ENCODE results near the gene PRR19.

The PRR19 gene

GRCh38 chr19:42303876-42304275 lies 1.9 kb downstream of the PRR19 start:
- TF ChIP-seq FOXP2 (optimal IDR thresholded peaks at IDR 0.05; ENCODE audit: borderline replicate concordance, extremely low read depth, extremely low read length, insufficient read depth) (no peak), SIN3A (IDR thresholded peaks at IDR 0.05; ENCODE audit: borderline replicate concordance, insufficient read depth, low read length) (no peak), REST (IDR thresholded peaks at IDR 0.05; ENCODE audit: insufficient read depth in 1 of 2, low read depth in 2 of 2, low read length in 2 of 2) (no peak), POLR2AphosphoS5 (IDR thresholded peaks at IDR 0.05; ENCODE audit: low read depth, low read length) (no peak), TAF1 (IDR thresholded peaks at IDR 0.05; ENCODE audit: borderline replicate concordance, insufficient read depth, low read length) (no peak)

GRCh38 chr19:42306646-42307045 lies 4.7 kb downstream of the PRR19 start:
- TF ChIP-seq POLR2AphosphoS5 (IDR thresholded peaks at IDR 0.05; ENCODE audit: low read depth, low read length): no peak
- no peak for TF ChIP-seq SIN3A (IDR thresholded peaks at IDR 0.05; ENCODE audit: borderline replicate concordance, insufficient read depth, low read length)
- no peak for TF ChIP-seq FOXP2 (optimal IDR thresholded peaks at IDR 0.05; ENCODE audit: borderline replicate concordance, extremely low read depth, extremely low read length, insufficient read depth)
- TF ChIP-seq TAF1 (IDR thresholded peaks at IDR 0.05; ENCODE audit: borderline replicate concordance, insufficient read depth, low read length): no peak
- TF ChIP-seq REST (IDR thresholded peaks at IDR 0.05; ENCODE audit: insufficient read depth in 1 of 2, low read depth in 2 of 2, low read length in 2 of 2): no peak

- no peak for TF ChIP-seq POLR2AphosphoS5 (IDR thresholded peaks at IDR 0.05; ENCODE audit: low read depth, low read length)
- no peak for TF ChIP-seq SIN3A (IDR thresholded peaks at IDR 0.05; ENCODE audit: borderline replicate concordance, insufficient read depth, low read length)
- TF ChIP-seq FOXP2 (optimal IDR thresholded peaks at IDR 0.05; ENCODE audit: borderline replicate concordance, extremely low read depth, extremely low read length, insufficient read depth): no peak
- TF ChIP-seq TAF1 (IDR thresholded peaks at IDR 0.05; ENCODE audit: borderline replicate concordance, insufficient read depth, low read length): no peak
- no peak for TF ChIP-seq REST (IDR thresholded peaks at IDR 0.05; ENCODE audit: insufficient read depth in 1 of 2, low read depth in 2 of 2, low read length in 2 of 2)
These were observed 7.8 kb downstream of the PRR19 start for GRCh38 chr19:42309686-42310085.

GRCh38 chr19:42311657-42312056 lies 9.7 kb downstream of the PRR19 start:
- TF ChIP-seq FOXP2 (optimal IDR thresholded peaks at IDR 0.05; ENCODE audit: borderline replicate concordance, extremely low read depth, extremely low read length, insufficient read depth) (no peak), POLR2AphosphoS5 (IDR thresholded peaks at IDR 0.05; ENCODE audit: low read depth, low read length) (no peak), SIN3A (IDR thresholded peaks at IDR 0.05; ENCODE audit: borderline replicate concordance, insufficient read depth, low read length) (no peak), TAF1 (IDR thresholded peaks at IDR 0.05; ENCODE audit: borderline replicate concordance, insufficient read depth, low read length) (no peak), REST (IDR thresholded peaks at IDR 0.05; ENCODE audit: insufficient read depth in 1 of 2, low read depth in 2 of 2, low read length in 2 of 2) (no peak)

GRCh38 chr19:42312370-42312769 lies 10.4 kb downstream of the PRR19 start:
- TF ChIP-seq REST (IDR thresholded peaks at IDR 0.05; ENCODE audit: insufficient read depth in 1 of 2, low read depth in 2 of 2, low read length in 2 of 2) (no peak), SIN3A (IDR thresholded peaks at IDR 0.05; ENCODE audit: borderline replicate concordance, insufficient read depth, low read length) (no peak), POLR2AphosphoS5 (IDR thresholded peaks at IDR 0.05; ENCODE audit: low read depth, low read length) (no peak), TAF1 (IDR thresholded peaks at IDR 0.05; ENCODE audit: borderline replicate concordance, insufficient read depth, low read length) (no peak), FOXP2 (optimal IDR thresholded peaks at IDR 0.05; ENCODE audit: borderline replicate concordance, extremely low read depth, extremely low read length, insufficient read depth) (no peak)
